Measurements from ENCODE around the gene DUSP22.
"Not testable (repeated sequence)": the region's sequence is repeated elsewhere in the genome, so short reads cannot be mapped to it uniquely, and the experiment has no call there.

The DUSP22 gene

DNA sequence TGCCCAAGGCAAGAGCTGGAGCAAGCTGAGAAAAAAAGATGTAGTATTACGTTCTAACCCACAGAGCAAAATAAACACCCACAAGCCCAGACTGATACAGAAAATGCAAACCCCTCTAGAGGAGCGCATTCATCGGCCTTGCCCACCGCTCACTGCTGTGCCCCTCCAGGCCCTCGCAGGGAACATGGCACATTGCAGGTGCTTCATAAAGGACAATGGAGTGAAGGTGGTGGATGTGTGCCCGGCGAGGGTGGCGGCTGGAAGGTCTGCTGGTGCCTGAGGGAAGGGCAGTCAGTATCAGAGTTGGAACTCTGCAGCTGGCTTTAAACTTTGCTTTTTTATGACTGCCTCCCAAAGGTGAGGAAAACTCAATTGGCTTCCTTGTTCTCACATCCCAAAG is 80.7 kb downstream of the DUSP22 start:
- H3K27ac ChIP-seq = no peak overlapping the region
- DNase-seq (ENCODE audit: low read depth, low spot score) = no peak

GRCh38 chr6:373773-374724 is 81.8 kb downstream of the DUSP22 start:
- no peak overlapping the region for H3K27ac ChIP-seq
- DNase-seq (ENCODE audit: low read depth, low spot score) = no peak

DNA sequence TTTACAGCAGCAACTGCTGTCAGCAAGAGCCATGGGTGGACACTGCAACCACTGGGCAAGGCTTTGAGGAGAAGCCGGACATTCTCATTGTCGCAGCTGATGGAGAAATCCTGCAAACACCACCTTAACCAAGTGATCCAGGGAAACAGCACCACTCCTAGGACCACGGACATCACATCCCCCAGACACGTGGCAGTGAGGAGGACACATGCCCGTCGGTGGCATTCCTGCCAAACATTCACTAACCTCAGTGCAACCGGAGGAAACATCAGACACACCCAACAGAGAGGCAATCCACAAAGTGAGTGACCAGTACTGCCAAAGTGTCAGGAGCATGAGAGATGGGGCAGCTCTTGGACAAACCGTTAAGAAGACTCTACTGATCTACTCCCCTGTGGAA is 82.7 kb downstream of the DUSP22 start:
- DNase-seq (ENCODE audit: low read depth, low spot score) = no peak
- no peak overlapping the region for H3K27ac ChIP-seq

DNA sequence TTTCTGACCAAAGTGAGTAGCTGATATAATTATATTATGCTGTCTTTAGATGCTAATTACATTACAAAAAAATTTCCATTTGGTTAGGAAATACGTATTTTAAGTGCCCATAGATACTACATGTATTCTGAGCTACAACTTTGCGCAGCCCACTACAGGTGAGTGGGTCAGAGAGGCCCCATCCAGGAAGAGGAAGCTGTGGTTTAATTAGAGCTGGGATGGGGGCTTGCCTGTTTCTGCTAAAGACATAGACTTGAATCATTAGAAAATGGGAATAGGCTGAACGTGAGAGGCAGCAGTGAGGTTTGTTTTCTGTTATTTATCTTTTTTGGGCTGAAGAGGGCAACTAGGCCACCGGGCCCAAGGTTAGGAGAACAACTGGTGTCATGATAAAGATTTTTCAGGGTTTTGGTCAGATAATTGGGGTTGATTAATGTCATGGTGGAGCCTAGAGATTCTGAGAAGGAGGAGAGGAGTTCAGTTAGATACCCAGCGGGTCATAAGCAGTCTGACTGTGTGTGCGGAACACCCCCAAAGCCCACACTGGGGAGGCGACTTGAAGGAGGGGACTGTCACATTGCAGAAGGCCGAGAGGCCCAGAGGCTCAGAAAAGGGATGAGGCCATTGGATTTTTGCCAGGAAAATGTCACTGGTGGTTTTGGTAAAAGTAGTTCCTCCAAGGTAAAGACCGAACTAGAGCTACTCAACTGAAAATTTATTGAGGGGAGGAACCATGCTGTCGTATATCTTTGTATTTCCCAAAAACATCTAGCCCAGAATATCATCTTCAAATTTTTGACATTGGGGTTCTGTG is 84.7 kb downstream of the DUSP22 start:
- no peak overlapping the region for H3K27ac ChIP-seq
- no peak for DNase-seq (ENCODE audit: low read depth, low spot score)

DNA sequence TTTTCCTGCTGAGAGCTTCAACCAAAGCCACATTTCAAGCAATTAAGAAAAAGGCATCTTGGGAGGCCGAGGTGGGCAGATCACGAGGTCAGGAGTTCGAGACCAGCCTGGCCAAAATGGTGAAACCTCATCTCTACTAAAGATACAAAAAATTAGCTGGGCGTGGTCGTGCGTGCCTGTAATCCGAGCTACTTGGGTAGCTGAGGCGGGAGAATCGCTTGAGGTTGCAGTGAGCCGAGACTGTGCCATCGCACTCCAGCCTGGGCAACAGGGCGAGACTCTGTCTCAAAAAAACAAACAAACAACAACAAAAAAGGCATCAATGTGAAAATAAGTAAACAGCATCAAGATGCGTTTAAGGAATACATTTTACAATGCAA is 85.3 kb downstream of the DUSP22 start:
- not testable (repeated sequence) for DNase-seq (ENCODE audit: low read depth, low spot score); H3K27ac ChIP-seq

DNA sequence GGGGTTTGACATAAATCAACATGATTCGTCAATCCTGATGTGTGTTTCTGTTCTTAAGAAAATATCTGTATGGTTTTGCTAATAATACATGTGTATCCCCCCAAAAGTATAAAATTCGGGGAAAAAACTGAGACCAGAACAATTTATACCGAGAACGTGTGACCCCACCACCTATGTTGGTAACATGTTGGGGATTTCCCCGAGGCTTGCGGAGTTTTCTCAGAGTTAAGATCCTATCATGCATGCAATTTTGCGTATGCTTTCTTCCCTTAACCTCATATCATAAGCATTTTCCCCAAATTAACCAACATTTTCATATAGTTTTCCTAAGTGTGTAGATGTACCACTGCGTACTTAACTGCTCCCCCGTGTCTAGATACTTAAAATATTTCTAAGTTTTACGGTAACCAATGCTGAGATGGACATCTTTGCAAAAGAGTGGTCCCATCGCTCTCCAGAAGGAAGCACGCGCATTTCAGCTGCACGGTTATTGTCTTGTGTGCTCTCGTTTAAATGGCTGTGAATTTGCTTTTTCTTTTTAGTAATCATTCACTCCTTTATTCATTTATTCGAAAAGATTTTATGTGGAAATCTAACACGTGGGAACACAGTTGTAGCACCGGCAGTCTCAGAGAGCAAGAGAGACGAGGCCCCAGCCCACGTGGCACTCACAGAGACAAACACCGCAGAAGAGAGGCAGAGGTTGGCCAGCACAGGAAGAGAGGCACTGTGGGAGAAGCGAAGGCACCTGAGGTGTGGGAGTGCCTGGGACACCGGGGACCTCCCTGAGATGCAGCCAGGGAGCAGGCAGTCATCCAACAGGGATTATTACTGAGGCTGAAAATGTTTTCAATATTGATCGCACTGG is 86.0 kb downstream of the DUSP22 start:
- DNase-seq (ENCODE audit: low read depth, low spot score) = no peak
- no peak overlapping the region for H3K27ac ChIP-seq

DNA sequence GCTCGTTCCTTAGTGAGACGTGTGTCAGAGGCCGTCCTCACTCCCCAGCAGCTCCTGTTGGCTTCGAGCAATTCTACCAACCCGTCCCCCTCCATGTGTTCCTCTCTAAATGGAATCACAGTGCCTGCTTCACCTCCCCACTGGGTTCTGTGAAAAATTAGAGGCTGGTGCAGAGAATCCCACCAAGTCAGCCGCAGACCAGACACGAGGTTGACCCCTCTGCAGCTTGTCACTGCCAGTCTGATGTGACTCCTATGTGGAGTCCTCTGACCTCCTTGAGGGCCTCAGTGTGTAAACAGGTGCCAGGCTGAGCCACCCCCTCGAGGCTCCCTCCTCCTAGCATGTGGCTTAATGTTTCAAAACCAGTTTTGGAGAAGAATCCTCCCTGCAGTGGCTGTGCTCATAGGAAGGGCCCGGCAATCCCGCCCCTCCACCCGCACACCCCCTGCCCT is 86.7 kb downstream of the DUSP22 start:
- no peak for DNase-seq (ENCODE audit: low read depth, low spot score)
- H3K27ac ChIP-seq = no peak overlapping the region

- DNase-seq (ENCODE audit: low read depth, low spot score) = no peak
- no peak overlapping the region for H3K27ac ChIP-seq
These were observed 87.3 kb downstream of the DUSP22 start for GRCh38 chr6:379410-380181.

- H3K27ac ChIP-seq = no peak overlapping the region
- DNase-seq (ENCODE audit: low read depth, low spot score) = no peak
These were observed 88.2 kb downstream of the DUSP22 start for GRCh38 chr6:380234-381218.

DNA sequence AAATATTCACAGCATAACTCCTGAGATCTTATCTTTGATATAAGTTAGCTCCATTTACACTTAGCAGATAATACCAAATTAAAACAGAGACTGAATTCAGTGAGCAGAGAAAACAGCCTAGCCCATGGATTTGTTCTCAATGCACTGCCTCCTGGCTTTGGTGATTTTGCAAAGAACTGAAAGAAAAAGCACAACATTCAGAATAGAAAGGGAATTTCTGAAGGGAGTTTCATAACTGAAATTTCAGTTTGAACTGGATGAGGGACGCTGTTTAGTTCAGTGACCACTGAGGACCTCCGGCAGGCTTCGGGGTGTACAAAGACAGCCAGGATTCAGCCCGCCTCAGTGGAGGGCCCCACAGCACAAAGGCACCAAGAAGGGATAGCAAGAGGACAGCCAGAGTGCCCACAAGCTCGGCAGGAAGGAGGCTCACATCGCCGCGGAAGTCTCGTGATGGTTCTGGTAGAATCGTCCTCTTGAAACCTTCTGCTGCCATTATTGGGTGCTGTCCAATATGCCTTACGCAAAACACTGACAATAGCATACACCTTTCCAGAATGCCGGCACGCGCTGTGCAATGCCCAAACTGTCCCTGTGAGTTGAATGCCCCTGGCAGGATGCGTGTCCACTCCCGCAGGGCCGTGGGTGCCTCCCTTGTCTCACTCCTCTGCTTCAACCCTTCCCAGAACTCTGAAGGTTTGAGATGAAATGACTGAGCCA is 89.6 kb downstream of the DUSP22 start:
- DNase-seq (ENCODE audit: low read depth, low spot score) = no peak
- H3K27ac ChIP-seq = no peak overlapping the region

DNA sequence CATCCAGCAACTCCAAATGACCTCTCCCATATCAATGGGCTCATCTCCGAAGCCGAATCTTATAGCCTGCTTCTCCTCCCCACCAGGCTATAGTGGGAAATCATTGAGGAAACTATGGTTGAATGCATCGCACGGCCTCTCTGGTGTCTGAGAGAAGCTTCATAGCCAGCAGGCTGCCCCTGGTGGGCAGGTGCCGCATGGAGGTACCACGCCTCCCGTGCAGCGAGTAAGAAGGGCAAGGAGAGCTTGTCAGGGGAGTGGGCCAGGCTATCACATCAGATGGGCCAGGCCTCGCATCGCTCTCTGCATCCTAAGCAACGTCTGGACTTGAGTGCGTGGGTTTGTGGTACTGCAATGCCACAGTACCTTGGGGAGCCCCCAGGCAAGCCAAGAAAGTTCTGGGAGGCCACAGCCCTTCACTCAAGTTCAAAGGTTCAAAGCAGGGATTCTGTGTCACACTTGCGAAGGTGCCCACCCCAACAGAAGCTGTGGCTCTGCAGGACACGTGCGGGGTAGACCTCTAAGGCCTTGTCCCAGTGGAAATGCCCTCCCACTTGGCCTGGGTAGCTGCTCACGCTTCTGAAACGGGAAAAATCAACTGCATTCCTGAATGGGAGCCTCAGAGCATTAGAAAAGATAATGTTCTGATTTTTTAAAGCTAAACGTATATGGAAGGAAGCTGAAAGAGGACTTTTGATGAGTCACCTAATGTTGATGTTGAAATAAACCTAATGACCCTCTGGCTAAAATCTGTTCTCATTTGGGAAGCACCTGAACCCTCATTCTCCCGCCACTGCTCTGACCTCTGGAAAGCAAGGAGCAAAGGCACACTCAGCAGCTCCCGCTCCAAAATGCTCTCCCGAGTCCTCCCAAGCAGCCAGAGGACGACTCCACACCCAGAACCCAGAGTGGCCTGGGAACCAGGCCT is 90.9 kb downstream of the DUSP22 start:
- no peak for DNase-seq (ENCODE audit: low read depth, low spot score)
- no peak overlapping the region for H3K27ac ChIP-seq

GRCh38 chr6:383856-384255 is 91.6 kb downstream of the DUSP22 start:
- no peak overlapping the region for H3K27ac ChIP-seq
- no peak for DNase-seq (ENCODE audit: low read depth, low spot score)

DNA sequence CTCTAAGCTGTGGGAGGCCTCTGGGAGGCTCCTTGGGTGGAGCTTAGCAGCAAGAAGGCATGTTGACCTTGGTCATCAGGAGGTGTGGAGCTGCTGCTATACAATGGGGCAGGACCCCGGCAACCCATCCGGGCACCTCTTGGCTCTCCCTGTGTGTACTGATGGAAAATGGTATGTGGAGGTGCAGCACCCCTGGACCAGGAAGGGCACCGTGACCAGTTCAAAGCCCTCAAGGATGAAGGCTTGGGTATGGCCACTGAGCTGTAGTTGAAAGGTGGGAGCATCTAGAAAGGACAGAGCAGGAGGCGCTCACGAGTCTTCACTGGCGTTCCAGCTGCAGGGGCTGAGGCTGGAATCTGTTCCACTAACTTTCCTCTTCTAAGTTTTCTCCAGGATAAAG is 92.6 kb downstream of the DUSP22 start:
- no peak overlapping the region for H3K27ac ChIP-seq
- DNase-seq (ENCODE audit: low read depth, low spot score) = no peak

DNA sequence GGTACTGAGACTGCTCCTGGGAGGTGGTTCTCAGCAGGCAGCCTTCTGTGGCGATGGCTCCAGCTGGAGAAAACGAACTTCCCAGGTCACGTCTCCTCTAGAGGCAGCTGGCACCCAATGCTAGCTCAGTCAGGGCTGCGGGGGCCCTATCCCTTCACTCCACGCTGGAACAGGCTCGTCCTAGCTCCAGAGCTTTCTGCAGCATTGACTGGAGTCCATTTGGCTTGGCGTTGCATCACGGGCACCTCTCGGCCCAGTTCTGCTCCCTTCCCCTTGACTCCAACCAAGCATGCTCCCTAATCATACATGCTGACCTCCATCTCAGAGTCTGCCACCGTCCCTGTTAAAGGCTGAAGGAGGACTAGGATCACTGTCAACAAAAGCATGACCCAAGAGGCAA is 93.3 kb downstream of the DUSP22 start:
- no peak overlapping the region for H3K27ac ChIP-seq
- no peak for DNase-seq (ENCODE audit: low read depth, low spot score)

GRCh38 chr6:386688-387266 is 94.5 kb downstream of the DUSP22 start:
- DNase-seq (ENCODE audit: low read depth, low spot score) = no peak
- no peak overlapping the region for H3K27ac ChIP-seq

DNA sequence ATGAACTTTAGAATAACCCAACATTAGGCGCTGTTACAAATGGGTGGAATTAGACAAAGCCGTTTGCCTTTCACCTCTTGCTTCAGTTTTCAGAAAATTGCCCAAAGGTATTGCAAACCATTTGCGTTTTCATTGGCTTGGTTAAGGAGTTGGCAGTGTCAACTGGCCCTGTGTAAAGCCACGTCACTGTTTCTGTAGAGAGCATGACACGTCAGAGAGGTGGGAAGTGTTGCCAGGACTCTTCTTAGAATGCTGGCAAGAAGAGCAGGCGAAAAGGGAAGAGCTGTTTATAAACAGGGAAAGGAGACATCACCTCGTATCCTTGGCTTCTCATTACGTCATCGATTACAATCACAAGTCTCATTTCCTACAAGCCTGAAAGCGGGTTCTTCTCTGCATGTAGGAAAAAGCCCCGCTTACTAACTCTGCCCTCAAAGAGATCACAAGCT is 95.0 kb downstream of the DUSP22 start:
- H3K27ac ChIP-seq = no peak overlapping the region
- DNase-seq (ENCODE audit: low read depth, low spot score) = no peak
